IPS DF 19.7 (cell line): ENCODE measurements around the gene ARL4C.
"Not testable (repeated sequence)": the region's sequence is repeated elsewhere in the genome, so short reads cannot be mapped to it uniquely, and the experiment has no call there.

Experiments used
- DNase-seq: peaks from one replicate; pipeline ENCODE4 v3.0.0-alpha.2; 2013; ENCODE audit warnings: low read depth, low spot score

The ARL4C gene

GRCh38 chr2:234476766-234477165, 20.1 kb downstream of the ARL4C start:
- no peak for DNase-seq

- no peak for DNase-seq
These were observed 22.2 kb downstream of the ARL4C start for GRCh38 chr2:234474654-234475053.

GRCh38 chr2:234472155-234472554, 24.7 kb downstream of the ARL4C start:
- no peak for DNase-seq

GRCh38 chr2:234469972-234470371, 26.9 kb downstream of the ARL4C start:
- DNase-seq, result no peak

- no peak for DNase-seq
These were observed 27.5 kb downstream of the ARL4C start for GRCh38 chr2:234469251-234469845.

- DNase-seq, result no peak
These were observed 28.4 kb downstream of the ARL4C start for GRCh38 chr2:234468503-234468902.

- DNase-seq, result no peak
These were observed 29.6 kb downstream of the ARL4C start for GRCh38 chr2:234467289-234467688.

GRCh38 chr2:234464291-234464645, 32.6 kb downstream of the ARL4C start:
- DNase-seq, result no peak

GRCh38 chr2:234463626-234464290, 33.1 kb downstream of the ARL4C start:
- no peak for DNase-seq

- no peak for DNase-seq
These were observed 34.5 kb downstream of the ARL4C start for GRCh38 chr2:234462218-234462992.

GRCh38 chr2:234459401-234460009, 37.4 kb downstream of the ARL4C start:
- no peak for DNase-seq

GRCh38 chr2:234458466-234458865, 38.4 kb downstream of the ARL4C start:
- DNase-seq, result no peak

GRCh38 chr2:234457421-234457820, 39.5 kb downstream of the ARL4C start:
- DNase-seq, result no peak

GRCh38 chr2:234455246-234455645, 41.6 kb downstream of the ARL4C start:
- DNase-seq, result not testable (repeated sequence)

GRCh38 chr2:234454433-234454832, 42.4 kb downstream of the ARL4C start:
- DNase-seq, result no peak

GRCh38 chr2:234453216-234453615, 43.7 kb downstream of the ARL4C start:
- DNase-seq, result no peak

GRCh38 chr2:234451852-234452625, 44.8 kb downstream of the ARL4C start:
- no peak for DNase-seq

GRCh38 chr2:234451242-234451641, 45.6 kb downstream of the ARL4C start:
- no peak for DNase-seq

- no peak for DNase-seq
These were observed 46.3 kb downstream of the ARL4C start for GRCh38 chr2:234450431-234451124.

GRCh38 chr2:234448506-234449184, 48.2 kb downstream of the ARL4C start:
- DNase-seq, result no peak

- DNase-seq, result no peak
These were observed 48.9 kb downstream of the ARL4C start for GRCh38 chr2:234447963-234448362.
